GM19463 (cell line): ENCODE data around the gene ANGPTL7.

Experiments used
- ATAC-seq: cut with Tn5 transposase; IDR thresholded peaks from one replicate; pipeline ENCODE4 v1.9.1; 2021; ENCODE audit warnings: mild to moderate bottlenecking, moderate library complexity; ENCODE audit not compliant: unreplicated experiment

Gene ANGPTL7

DNA sequence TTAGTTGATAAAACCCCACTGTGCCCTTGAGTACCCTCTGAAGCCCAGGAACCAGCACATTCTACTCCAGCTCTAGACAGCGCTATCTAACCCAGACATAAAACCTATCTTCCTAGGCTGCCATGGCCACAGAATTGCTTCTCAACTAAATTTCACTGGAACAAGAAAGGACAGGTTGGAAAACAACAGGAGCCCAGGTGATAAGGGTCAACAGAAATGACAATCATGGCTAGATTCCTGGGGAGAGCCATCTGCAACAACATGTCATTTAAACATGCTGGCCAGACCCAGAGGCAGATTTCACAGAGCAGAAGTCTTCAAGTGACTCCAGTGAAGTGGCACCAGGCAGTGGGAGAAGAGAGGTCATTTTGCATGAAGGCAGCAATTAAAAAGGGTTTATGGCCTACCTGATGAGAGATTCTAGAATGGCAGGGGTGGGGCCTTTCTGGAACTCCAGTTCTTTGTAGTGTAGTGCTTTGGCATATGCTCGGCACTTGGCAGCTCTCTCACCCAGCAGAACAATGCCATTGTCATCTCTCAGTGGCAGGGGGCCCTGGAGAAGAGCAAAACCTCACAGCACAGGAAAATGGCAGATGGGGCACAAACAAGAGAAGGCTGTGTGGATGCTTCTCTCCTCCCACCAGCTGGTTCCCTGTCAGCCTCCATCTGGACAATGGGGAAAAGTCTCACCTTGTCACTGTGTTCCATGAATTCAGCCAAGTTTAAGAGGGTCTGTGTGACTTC, 9.9 kb downstream of the ANGPTL7 start:
- no peak for ATAC-seq

DNA sequence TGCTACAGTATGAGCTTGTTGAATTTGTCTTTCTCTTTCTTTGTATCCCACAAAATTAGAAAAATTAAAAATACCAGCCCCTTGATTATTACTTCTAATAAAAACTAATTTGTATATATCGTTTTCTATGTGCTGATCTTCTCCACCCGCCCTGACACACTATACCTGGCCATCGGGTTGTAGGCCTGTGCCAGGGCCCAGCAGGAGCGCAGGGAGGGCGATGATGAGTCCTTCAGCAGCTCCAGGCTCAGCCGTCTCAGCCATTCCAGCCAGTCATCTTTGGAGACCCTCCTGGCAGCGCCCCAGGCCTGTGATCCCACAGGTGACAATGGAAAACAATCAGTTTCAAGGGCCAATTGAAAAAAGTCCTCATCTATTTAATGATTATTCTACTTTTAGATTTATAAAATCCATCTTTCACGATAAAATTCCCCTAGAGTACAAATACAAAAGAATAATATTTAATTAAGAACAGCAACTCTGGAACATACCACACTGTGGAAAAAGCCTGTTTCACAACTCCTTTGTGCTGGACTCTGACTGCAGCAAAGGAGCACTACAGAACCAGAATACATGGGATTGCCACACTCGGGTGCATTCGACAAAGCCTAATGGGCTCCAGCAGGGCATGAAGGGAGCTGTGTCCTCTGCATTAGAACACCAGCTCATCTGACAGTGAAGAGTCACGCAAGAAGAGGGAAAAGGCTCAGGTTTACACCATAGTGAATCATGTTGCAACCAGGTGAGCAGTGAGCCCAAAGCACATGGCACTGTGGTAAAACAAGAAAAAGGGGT, 15.4 kb downstream of the ANGPTL7 start:
- ATAC-seq = no peak

DNA sequence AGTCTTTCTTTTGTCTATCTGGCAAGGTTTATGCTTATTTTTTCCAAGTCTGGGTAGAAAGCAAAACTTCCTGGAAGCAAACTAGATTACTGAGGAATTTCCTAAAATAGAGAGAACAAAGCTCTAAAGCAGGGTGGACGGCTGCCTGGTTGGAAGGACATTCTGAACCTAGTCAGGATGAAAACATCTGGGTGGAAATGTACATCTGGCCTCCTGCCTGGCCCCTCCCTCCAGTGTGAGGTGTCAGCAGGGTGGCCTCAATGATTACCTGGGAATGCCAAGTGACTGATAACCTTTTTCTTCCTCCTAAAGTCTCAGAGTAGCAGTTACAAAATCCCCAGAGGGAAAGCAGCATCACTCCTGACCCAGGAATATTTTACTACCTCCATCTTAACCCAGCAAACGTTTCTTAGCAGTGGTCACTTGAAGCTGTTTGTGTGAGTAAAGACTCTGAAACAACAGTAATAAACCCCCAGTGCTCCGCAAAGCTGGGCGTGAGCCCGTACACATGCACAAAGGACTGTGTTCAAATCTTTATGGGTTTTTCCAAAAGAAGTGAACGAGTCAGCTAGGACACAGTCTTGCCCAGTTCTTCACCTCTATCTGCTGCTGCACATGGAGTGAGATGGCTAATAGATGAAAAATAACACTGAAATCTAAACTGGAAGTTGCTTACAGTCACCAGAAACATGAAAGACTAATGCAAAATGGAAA, 18.9 kb downstream of the ANGPTL7 start:
- ATAC-seq = no peak

DNA sequence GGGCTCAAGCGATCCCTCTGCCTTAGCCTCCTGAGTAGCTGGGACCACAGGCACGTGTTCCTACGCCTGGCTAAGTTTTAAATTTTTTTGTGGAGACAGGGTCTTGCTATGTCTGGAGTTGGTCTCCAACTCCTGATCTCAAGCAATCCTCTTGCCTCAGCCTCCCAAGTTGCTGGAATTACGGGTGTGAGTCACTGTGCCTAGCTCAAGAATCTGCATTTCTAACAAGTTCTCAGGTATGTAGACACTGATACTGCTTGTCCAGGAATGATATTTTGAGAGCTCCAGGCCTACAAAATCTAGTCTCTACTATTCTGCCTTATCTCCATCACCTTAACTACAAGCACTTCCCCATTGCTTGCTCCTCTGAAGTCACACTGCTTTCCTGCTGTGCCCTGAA, 22.3 kb downstream of the ANGPTL7 start:
- no peak for ATAC-seq

DNA sequence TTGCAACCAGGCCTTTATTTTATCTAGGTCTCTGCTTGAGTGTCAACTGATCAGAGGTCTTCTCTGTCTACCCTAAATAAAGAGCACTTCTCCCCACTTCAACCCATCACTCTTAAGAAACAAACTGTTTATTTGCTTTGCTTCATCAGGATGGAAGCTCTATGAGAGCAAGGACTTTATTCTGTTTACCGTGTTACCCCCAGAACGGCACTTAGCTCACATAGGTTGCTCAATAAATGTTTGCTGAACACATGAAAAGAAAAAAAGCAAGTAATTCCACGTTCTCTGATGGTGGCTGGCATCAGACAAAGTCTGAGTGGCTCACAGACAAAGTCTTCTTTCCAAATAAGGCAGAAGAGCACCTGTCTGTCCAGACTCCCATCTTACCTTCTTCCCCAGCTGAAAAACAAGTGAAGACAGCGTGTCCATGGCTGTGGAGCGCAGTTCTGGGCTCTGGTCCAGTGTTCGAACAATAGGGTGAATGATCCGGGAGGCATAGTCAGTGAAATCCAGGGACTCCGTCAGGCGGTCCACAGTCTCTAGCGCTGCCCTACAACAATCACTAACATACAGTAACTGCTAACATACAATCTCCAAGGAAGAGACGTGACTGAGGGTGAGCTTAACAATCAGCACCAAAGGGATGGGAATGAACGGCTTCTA, 22.9 kb downstream of the ANGPTL7 start:
- no peak for ATAC-seq

DNA sequence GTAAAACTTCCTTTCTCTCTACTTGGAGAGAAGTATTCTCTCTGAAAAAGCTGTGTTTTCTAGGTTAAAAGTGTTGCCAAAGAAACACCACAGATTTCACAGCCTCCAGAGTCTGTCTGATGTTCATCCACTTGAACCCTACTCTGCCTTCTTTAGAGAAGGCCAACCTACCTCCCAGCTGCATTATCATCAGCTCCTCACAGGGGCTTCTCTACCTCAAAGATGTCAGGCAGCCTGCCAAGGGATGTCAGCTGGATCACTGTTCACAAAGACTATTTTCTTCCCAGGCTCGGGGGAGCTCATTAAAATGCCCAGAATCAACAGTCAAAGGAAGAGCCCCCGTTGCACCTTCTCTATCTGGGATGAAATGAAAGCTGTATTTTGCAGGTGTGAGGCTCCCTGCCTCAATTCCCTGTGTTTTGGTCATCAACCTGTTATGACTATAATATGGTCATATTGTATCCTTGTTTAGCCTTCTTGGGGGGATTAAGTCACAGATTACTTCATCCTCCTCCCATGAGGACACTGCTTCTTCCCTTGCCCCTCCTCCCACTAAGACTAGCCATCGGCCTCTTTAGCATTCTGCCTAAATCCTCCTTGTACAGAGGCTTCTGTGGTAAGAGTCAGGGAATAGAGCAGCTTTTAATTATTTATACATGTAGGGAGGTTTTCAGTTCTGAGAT, 25.7 kb downstream of the ANGPTL7 start:
- ATAC-seq = no peak

DNA sequence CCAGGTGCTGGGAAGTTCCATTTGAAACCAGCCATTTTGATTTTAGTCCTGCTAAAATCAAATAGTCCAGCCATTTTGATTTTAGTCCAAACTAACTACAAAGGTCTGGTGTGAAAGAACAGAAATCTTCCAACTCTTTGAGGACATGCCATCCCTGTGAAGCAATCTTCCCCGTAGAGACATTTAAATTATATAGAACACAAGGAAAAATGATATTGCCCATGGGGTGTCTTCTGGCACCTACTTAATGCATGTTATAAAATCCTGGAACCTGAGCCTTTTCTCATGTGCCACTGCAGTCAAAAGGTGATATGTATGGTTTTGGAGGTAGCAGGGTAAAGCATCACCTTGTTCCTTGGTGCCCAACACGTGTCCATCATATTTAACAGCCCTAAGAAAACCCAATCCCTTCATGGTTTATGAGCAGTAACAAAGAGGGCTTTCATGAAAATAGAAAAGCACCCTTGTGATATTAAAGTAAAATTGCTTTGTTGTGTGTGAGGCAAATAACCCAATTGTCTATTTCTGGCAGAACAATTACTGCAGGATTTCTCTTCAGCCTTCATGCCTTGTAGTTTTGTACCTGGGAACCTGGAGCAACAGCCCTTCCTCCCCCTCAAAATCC, 26.3 kb downstream of the ANGPTL7 start:
- ATAC-seq = no peak

DNA sequence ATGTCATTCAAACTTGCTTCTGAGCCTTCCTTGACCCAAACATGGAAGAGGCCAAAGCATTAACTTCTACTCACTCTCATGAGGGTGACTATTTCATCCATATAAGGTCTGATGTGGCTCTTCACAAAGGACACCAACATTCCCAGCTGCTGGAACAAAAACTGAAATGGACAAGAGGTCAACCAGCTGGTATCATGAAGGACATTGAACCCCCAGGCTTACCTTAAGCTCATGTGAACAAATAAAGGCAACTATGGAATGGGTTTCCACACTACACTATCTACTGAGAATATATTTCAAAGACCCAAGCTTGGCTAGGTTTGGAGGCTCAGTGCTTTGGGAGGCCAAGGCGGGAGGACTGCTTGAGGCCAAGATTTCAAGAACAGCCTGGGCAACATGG, 26.9 kb downstream of the ANGPTL7 start:
- ATAC-seq = no peak

DNA sequence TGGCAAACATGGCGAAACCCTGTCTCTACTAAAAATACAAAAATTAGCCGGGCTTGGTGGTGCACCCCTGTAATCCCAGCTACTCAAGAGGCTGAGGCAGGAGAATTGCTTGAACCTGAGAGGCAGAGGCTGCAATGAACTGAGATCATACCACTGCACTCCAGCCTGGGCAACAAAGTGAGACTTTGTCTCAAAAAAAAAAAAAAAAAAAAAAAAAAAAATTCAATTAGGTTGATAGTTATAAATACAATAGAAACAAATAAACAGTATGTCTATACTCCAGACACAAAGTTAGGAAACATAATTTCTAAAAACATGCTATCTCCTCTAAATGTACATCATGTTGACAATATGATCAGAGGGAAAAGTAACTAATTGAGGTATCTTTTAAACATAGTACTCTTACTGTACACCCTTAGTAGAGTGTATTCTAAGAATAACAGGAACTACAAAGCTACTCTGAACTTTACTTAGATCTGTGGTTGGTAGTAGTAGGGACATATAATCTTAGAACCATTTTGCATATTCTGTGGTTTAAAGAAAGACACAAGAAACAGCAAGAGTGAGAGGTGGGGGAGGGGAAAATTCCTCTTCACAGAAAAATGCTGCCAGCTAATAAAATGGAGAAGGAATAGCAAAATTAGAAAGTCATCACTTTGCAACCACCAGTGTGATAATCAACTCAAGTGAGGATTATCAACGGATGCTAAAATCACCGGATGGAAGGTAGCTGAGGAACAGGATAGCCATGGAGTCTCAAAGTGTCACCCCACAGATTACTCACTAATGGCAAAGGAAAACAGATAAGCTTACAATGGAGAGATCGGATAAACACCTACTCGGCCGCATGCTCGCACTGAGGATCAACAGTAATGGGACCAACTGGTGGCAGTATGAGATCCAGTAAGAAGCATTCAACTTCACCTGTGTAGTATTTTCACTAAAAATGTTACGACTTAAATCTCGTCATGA, 38.2 kb downstream of the ANGPTL7 start:
- ATAC-seq = no peak

DNA sequence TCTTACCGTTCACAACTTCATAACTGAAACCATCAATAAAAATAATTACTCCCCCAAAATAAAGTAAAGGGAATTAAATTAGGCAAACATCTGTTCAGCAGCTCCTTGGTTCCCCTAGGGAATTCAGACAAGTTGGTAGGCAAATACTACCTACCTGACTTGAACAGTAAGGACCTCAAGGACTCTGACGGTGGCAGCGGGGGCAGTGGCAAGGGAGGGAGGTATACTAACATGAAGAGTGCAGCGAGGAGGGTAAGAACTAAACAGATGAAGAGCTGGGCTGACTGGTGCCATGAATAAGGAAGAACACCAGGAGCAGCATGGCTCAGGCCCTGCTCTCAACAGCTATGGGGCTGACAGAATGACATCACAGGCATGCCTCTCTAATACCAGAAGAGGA, 40.0 kb downstream of the ANGPTL7 start:
- ATAC-seq = no peak

DNA sequence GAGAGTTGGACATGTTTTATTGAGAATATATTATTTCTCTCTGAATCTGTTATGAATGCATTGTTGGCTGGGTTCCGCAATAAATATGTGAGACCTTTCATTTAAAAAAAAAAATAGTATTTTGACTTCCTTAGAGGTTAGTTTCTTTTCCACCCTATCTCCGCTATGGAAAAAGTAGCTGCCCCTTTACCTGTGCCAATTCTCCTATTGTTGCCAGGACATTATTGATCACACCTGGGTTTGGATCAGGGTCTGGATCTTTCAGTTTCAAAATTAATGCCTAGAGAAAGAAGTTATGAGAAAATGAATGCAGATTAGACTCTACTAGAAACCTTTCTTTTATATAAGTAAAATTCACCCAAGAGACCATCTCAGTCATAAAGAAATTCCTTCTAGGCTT, 44.1 kb downstream of the ANGPTL7 start:
- no peak for ATAC-seq

DNA sequence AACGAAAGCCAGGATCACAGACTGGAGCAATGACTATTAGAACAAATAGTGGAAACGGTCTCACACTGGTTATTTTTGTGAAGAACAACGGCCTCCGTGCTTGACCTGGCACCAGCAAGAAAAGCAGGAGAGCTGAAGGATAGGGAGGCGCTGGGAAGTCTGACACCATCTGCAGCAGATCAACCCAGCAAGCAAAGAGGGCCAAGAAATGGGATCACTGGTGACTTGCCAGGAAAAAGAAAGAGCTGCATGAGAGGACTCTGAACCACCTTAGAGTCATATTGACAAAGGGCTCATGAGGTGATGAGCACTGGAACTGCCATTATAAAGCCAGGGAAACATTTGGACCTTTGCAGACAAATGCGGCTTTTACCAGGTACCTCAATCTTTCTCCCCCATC, 48.2 kb downstream of the ANGPTL7 start:
- ATAC-seq = no peak

DNA sequence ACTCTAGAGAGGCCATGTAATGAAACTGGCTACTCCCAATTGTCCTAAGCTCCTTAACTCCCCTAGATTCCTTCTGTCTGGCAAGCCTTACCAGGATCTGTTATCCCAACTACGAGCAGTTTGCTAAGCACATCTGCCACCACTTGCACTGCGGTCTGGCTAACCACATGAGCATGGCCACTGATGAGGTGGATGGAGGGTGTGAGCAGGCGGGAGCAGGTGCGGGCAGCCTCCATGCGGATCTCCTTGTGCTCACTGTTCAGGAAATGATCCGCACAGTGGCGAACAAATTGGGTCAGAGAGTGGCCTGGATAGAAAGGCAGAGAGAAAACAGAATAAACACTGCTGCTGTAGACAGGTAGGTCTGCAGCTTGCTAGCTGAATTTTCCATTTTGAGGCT, 49.2 kb downstream of the ANGPTL7 start:
- no peak for ATAC-seq

DNA sequence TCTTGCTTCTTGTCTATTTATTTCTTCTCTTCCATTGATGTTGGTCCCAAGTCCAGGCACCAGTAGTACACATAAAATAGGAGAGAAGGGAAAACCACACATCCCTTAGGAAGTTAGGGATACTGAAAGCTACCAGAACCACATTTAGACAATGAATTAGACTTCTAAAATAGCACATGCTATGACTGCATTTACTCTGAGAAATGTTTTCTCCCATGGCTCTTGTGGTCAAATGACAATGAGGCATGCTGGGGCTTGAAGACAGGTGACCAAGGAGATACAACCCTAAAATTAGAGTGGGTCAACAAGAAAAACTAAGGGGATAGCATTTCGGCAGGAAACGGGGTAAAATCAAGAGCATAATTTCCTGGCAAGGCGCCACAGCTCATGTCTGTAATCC, 56.1 kb downstream of the ANGPTL7 start:
- ATAC-seq = no peak
